GM19328 (cell line): ENCODE measurements around the gene CPHXL.

Experiments used
- ATAC-seq: cut with Tn5 transposase; IDR thresholded peaks from one replicate; pipeline ENCODE4 v1.9.1; 2021; ENCODE audit warnings: mild to moderate bottlenecking, moderate library complexity; ENCODE audit not compliant: unreplicated experiment

Gene CPHXL

DNA sequence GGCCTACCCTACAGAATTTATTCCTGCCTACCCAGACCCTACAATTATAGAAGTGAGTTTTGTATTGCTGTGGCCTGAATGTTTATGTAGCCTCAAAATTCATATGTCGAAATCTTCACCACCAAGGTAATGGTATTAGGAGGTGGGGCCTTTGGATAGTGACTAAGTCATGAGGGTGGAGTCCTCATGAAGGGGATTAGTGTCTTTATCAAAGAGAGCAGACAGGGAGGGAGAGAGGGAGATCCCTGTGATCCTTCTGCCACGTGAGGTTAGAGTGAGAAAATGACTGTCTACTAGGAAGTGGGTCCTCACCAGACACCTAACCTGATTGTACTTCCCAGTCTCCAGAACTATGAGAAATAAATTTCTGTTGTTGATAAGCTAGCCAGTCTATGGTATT lies 24.0 kb downstream of the CPHXL start:
- no peak for ATAC-seq

DNA sequence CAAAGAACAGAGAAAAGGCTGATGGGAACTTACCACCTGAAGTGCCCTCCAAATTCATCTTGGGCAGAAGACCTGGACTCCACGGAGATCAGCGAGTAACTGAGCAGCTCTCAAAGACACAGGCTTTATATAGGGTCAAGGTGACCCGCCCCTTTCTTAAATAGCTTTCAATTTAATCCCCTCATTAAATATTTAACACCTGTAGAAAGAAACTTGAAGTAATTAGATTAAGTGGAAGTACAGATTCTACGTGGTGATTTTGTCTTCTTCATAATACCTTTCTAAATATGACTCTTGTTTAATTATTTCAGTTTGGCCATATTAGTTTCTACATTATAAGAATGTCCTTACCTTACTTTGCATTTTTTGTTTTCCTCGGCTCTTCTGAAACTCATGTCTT lies 24.9 kb downstream of the CPHXL start, which contains the start of gene DUXB:
TSS of gene DUXB (minus strand) at position 101 of the 400 bp plus-strand sequence. CDS start at position 58, 43 bp downstream.
- no peak for ATAC-seq

DNA sequence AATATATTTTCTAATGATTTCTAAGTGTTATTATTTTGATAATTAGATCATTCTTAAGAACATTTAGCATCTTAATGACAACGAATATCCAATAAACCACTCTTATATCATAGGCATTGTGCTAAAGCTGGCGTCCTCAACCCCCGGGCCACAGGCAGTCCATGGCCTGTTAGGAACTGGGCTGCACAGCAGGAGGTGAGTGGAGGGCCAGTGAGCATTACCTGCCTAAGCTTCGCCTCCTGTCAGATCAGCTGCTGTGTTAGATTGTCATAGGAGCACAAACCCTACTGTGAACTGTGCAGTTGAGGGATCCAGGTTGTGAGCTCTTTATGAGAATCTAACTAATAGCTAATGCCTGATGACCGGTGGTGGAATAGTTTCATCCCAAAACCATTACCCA lies 28.7 kb downstream of the CPHXL start:
- ATAC-seq: no peak

DNA sequence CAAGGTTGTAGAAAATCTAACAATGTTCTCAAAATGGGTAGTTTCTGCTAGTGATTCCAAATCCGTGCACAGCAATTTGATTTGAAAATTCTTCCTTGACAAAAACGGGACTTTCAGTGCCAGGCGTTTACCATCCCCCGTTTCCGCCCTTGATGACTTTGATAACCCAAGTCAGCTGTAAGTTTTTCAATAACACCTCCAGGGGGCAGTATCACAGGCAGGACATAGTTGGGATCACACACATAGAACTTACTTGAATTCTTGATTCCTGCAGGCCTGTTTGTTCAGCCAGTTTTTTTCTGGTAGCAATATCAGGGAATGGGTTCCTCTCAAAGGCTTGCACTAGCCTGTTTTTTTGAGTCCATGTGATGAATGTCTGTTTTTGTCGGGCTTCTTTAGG lies 30.6 kb downstream of the CPHXL start:
- no peak for ATAC-seq

DNA sequence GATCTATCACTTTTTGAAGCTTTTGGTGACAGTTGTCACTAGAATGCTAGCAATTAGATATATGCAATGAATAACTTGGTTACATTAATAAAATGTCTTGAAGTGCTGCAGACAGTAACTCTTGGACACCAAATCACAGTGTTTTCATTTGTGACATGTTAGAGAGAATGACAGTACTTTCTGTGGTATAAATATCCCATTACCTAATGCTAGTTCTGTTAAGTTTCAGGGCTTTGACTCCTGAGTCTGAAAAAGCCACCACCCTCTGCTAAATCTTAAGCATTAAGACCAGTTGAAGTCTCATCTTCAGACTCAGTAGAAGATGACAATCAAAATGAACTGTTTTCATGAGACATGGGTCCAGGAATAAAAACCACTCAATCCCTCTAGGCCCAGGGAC lies 38.9 kb downstream of the CPHXL start:
- ATAC-seq: no peak

DNA sequence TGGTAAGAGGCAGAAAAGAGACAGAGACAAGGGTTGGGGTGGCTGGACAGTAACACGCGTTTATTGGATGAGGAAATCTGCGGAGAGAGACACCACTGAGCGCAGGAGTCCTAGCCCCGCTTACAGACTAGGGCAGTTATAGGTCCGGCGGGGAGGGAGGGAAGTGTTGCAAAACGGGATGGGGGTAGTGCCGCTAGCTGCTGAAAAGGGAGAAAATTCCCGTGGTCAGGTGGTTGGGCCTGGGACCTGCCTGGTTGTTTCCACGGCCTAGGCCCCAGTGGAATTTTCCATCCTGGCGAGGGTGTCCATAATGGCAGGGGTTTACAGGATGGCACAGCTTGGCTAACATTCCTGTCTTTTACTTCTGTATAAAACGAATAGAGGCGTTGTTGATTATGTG lies 44.0 kb downstream of the CPHXL start:
- no peak for ATAC-seq

DNA sequence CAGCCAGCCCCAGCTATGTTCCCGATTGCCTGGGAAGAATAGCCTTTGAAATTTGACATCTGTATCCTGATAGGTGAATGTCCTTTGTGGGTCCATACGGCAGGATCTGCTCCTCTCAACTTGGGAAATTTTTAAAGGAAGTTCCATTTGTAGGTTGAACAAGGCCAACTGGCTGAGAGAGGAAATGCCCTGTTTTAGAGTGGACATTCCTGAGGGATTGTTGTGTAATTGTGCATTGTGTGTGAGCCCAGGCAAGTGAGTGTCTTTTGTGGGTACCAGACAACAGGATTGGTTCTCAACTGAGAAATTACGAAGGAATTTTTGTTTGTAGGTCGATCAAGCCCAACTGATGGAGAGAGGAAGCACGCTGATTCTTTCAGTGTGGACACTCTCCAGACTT lies 46.9 kb downstream of the CPHXL start:
- no peak for ATAC-seq

DNA sequence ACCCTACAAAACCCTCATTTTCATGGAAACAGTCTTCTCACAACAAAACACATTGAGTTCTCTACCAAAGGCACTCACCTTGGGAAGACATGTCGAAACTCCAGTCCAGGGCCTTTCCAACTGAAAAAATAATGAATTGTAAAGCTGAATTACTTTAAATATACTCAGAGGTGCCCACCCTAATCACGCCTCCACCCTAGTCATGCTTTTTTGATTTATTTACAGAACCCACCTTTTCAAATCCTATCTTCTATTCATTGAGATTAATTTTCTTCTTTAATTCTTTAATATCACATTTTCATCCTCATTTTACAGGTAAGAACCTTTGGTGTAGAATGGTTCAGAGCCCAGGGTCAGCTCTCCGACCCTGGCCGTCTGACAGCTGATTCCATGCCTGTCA lies 49.4 kb downstream of the CPHXL start, which contains the start of gene CPHXL2:
TSS of gene CPHXL2 (minus strand) at position 101 of the 400 bp plus-strand sequence. CDS start at position 91, 10 bp downstream.
- ATAC-seq: no peak

DNA sequence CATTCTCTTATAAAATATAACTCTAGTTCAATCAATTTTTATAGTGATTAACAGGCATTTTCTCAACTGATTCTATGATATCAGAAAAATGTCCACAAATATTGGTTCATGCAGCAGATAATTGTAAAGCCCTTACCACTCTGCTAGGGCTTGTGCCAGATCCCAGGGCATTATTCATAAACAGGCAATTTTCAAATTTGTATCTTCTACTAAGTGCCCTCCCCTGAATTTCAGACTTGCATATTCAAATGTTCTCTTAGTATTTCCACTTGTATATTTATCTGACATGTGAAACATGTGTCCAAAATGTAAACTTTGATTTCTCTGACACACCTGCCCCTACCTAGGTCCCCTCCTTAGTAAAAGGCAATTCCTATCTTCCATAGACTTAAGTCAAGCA lies 58.8 kb downstream of the CPHXL start:
- no peak for ATAC-seq
